Activated CD4-positive, alpha-beta memory T cell treated with anti-CD3 and anti-CD28 coated beads, Interleukin-2, amount 10 ng/mL, durations not matched to agents 7 days and 5 days (primary cell): ENCODE measurements around the gene IL5RA. TPM values are rescaled to one million over a fixed set of nuclear protein-coding genes. Genes with fewer than 3 reads are reported as not detected.

ENCODE experiments used
- CTCF ChIA-PET: fragments of 350-600 bp; sonication (Branson Sonifier 250); formaldehyde crosslinking; loops from one replicate; lab custom pipeline; 2021; ENCODE audit warnings: antibody characterized with exemption, inconsistent platforms; lab: Charles Lee
- POLR2A ChIA-PET: fragments of 350-600 bp; sonication (Branson Sonifier 250); formaldehyde crosslinking; loops from one replicate; lab custom pipeline; 2021; ENCODE audit warnings: antibody characterized with exemption; lab: Charles Lee
- DNase-seq: peaks from one replicate; pipeline ENCODE4 v3.0.0-alpha.2; 2020
- H3K27ac Mint-ChIP-seq: one replicate; pipeline ENCODE4 v1.8.0; 2021; ENCODE audit warnings: mild to moderate bottlenecking, mixed read lengths
- H3K27me3 Mint-ChIP-seq: one replicate; pipeline ENCODE4 v1.8.0; 2021; ENCODE audit warnings: mixed read lengths
- H3K36me3 Mint-ChIP-seq: one replicate; pipeline ENCODE4 v1.8.0; 2021; ENCODE audit warnings: low read depth, mixed read lengths
- H3K4me1 Mint-ChIP-seq: one replicate; pipeline ENCODE4 v1.8.0; 2021; ENCODE audit warnings: mixed read lengths
- H3K4me3 Mint-ChIP-seq: one replicate; pipeline ENCODE4 v1.8.0; 2021; ENCODE audit warnings: mild to moderate bottlenecking, mixed read lengths
- H3K9me3 Mint-ChIP-seq: one replicate; pipeline ENCODE4 v1.8.0; 2021; ENCODE audit warnings: mixed read lengths
- total RNA-seq, 2 experiments: library from RNA; stranded (reverse); gene quantifications; one replicate each; pipeline ENCODE4 v1.2.3, GENCODE V29; 2021

The IL5RA gene, protein sequence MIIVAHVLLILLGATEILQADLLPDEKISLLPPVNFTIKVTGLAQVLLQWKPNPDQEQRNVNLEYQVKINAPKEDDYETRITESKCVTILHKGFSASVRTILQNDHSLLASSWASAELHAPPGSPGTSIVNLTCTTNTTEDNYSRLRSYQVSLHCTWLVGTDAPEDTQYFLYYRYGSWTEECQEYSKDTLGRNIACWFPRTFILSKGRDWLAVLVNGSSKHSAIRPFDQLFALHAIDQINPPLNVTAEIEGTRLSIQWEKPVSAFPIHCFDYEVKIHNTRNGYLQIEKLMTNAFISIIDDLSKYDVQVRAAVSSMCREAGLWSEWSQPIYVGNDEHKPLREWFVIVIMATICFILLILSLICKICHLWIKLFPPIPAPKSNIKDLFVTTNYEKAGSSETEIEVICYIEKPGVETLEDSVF
- total RNA-seq, result not detected

- DNase-seq, result no peak
- H3K4me3 Mint-ChIP-seq, result no peak within 1 kb of the TSS
- peaks cover 2% of the 10 kb centered on the region for H3K27me3 Mint-ChIP-seq
Measured at GRCh38 chr3:3110299-3110630, at the start of gene IL5RA. IL5RA (minus strand) TSS chr3:3110374; CDS start chr3:3104984, 5,390 bp downstream.

GRCh38 chr3:3157484-3157883, 47.3 kb upstream of the IL5RA start:
- Mint-ChIP-seq H3K4me3 (no peak overlapping the region), H3K36me3 (peaks cover 74% of the 10 kb centered on the region), H3K27me3 (no peaks in the 10 kb centered on the region), H3K27ac (no peak overlapping the region), H3K4me1 (no peaks in the 10 kb centered on the region), H3K9me3 (no peaks in the 10 kb centered on the region)
- ChIA-PET POLR2A (interaction anchor here (0.9 to 1.0 kb wide), 3 partner anchors 15 to 35 kb away, joined by 3 read pairs; no protein-coding TSS in a partner anchor), CTCF (interaction anchor here (1.0 to 2.9 kb wide), 2 partner anchors 13 to 43 kb away, joined by 3 to 11 read pairs; no protein-coding TSS in a partner anchor)
- DNase-seq, result no peak

More at GRCh38 chr3:3110299-3110630, at the start of gene IL5RA:
- no peaks in the 10 kb centered on the region for H3K36me3 Mint-ChIP-seq
- ChIA-PET CTCF (no interaction called here), POLR2A (interaction anchor here (1.9 kb wide), 1 partner anchor 17 kb away, joined by 7 read pairs; the partner anchor contains the start of gene TRNT1)
- peaks cover 14% of the 10 kb centered on the region for H3K4me1 Mint-ChIP-seq
- H3K9me3 Mint-ChIP-seq, result no peaks in the 10 kb centered on the region
- peak within 1 kb of the TSS; percentile 26 for H3K27ac Mint-ChIP-seq

GRCh38 chr3:3154879-3155610, 44.9 kb upstream of the IL5RA start:
- H3K27me3 Mint-ChIP-seq, result no peaks in the 10 kb centered on the region
- no peaks in the 10 kb centered on the region for H3K9me3 Mint-ChIP-seq
- H3K4me3 Mint-ChIP-seq, result no peak overlapping the region
- H3K27ac Mint-ChIP-seq, result peak overlapping the region; percentile 5
- CTCF ChIA-PET, result interaction anchor here (1.3 kb wide), 1 partner anchor 18 kb away, joined by 6 read pairs; no protein-coding TSS in a partner anchor
- no peak for DNase-seq
- peaks cover 3% of the 10 kb centered on the region for H3K4me1 Mint-ChIP-seq
- POLR2A ChIA-PET, result no interaction called here
- H3K36me3 Mint-ChIP-seq, result peaks cover 82% of the 10 kb centered on the region

DNA sequence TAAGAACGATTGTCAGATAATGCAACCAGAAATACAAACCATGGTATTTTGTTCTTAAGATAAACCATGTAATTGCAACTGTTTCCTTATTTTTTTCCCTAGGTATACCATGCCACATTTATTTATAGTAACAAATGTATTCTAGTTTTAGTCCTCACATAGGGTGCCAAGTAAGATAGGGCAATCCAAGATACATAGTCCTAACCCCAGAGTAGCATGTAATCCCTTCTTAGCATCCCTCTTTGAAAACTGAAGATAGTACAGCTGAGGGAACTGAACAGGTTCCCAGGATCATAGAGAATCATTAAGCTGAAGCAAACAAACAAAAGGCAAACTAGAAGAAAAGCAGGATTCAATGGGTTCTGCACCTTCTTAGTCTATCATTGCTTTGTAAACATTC, 41.3 kb upstream of the IL5RA start:
- H3K4me1 Mint-ChIP-seq, result peaks cover 6% of the 10 kb centered on the region
- POLR2A ChIA-PET, result interaction anchor here (1.2 to 2.2 kb wide), 4 partner anchors 13 to 21 kb away, joined by 3 to 7 read pairs (median 4); no protein-coding TSS in a partner anchor
- no peak overlapping the region for H3K4me3 Mint-ChIP-seq
- no peaks in the 10 kb centered on the region for H3K27me3 Mint-ChIP-seq
- DNase-seq, result no peak
- peaks cover 77% of the 10 kb centered on the region for H3K36me3 Mint-ChIP-seq
- CTCF ChIA-PET, result interaction anchor here (0.7 kb wide), 1 partner anchor 18 kb away, joined by 3 read pairs; no protein-coding TSS in a partner anchor
- H3K9me3 Mint-ChIP-seq, result no peaks in the 10 kb centered on the region
- H3K27ac Mint-ChIP-seq, result no peak overlapping the region

DNA sequence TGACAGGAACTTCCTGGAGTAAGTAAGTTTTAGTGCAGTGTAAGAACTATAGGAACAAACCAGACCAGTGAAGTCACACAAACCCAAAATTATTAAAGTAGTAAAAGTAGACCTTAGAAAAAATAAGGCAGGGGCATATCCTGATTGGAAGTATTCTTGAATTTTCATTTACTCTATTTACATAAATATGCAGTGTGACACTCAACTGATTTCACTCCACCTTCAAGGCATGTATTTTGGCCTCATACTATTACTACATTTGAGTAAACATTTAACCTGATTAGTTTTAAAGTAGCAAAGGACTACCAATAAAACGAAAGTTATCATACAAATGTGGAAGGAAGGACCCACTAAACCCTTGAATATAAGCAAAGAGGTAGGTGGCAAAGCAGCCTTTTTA, 39.4 kb upstream of the IL5RA start:
- CTCF ChIA-PET, result interaction anchor here (1.0 kb wide), 1 partner anchor 21 kb away, joined by 3 read pairs; no protein-coding TSS in a partner anchor
- peaks cover 78% of the 10 kb centered on the region for H3K36me3 Mint-ChIP-seq

GRCh38 chr3:3145831-3146230, 35.7 kb upstream of the IL5RA start:
- H3K9me3 Mint-ChIP-seq, result no peaks in the 10 kb centered on the region
- peaks cover 77% of the 10 kb centered on the region for H3K36me3 Mint-ChIP-seq
- H3K27ac Mint-ChIP-seq, result no peak overlapping the region
- H3K4me3 Mint-ChIP-seq, result no peak overlapping the region
- POLR2A ChIA-PET, result no interaction called here
- no peaks in the 10 kb centered on the region for H3K27me3 Mint-ChIP-seq
- CTCF ChIA-PET, result no interaction called here
- no peak for DNase-seq
- peaks cover 12% of the 10 kb centered on the region for H3K4me1 Mint-ChIP-seq

More for the DNA sequence above, 39.4 kb upstream of the IL5RA start:
- no peaks in the 10 kb centered on the region for H3K9me3 Mint-ChIP-seq
- H3K27me3 Mint-ChIP-seq, result no peaks in the 10 kb centered on the region
- no peak for DNase-seq
- no peak overlapping the region for H3K4me3 Mint-ChIP-seq
- H3K4me1 Mint-ChIP-seq, result peaks cover 6% of the 10 kb centered on the region
- H3K27ac Mint-ChIP-seq, result no peak overlapping the region
- POLR2A ChIA-PET, result no interaction called here

DNA sequence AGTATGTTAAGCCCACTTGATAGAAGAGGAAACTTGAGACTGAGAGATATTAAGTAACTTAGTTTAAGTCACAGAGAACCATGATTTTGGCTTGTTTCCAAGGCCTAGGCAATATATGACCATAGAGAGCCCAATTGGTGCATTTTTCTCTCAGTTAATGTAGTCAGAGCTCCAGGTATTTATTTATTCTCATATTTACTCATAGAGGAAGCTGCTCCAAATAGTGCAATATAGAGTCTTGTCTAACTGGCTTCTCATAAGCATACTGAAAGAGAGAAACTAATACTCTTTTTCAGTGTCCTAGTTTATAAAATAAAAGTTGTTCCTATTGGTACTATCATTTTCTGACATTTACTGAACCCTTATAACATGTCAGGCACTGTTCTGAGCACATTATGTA, 31.8 kb upstream of the IL5RA start:
- ChIA-PET POLR2A (interaction anchor here (1.3 kb wide), 1 partner anchor 12 kb away, joined by 4 read pairs; no protein-coding TSS in a partner anchor), CTCF (interaction anchor here (1.1 kb wide), 1 partner anchor 9 kb away, joined by 3 read pairs; no protein-coding TSS in a partner anchor)

DNA sequence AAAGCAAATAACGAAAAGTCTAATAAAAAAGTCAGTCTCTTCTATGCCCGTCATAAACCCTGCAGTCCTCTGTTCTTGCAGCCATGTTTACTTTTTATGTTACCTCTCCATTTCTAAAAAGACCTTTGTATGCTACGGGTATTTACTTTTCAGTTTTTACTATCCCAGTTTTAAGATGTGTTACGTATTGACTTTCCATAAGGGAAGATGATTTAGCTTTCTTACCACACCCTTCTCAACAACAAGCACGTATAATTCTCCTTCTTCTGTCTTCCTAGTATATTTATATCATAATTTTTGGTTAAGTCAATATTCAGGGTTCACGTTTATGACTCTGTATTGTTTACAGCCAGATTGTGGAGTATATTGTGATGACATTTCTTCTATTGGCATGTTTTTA, 27.4 kb upstream of the IL5RA start:
- CTCF ChIA-PET, result no interaction called here
- Mint-ChIP-seq H3K4me3 (no peak overlapping the region), H3K4me1 (peaks cover 48% of the 10 kb centered on the region), H3K27me3 (no peaks in the 10 kb centered on the region), H3K9me3 (no peaks in the 10 kb centered on the region), H3K27ac (no peak overlapping the region), H3K36me3 (peaks cover 84% of the 10 kb centered on the region)
- no peak for DNase-seq
- POLR2A ChIA-PET, result interaction anchor here (1.0 kb wide), 1 partner anchor 15 kb away, joined by 4 read pairs; no protein-coding TSS in a partner anchor

More for the DNA sequence above, 31.8 kb upstream of the IL5RA start:
- DNase-seq, result no peak
- Mint-ChIP-seq H3K4me1 (peaks cover 17% of the 10 kb centered on the region), H3K4me3 (no peak overlapping the region), H3K27me3 (no peaks in the 10 kb centered on the region), H3K27ac (no peak overlapping the region), H3K9me3 (no peaks in the 10 kb centered on the region), H3K36me3 (peaks cover 84% of the 10 kb centered on the region)

GRCh38 chr3:3134750-3135448, 24.7 kb upstream of the IL5RA start:
- Mint-ChIP-seq H3K27ac (peak overlapping the region; percentile 5), H3K4me3 (no peak overlapping the region), H3K9me3 (no peaks in the 10 kb centered on the region), H3K27me3 (no peaks in the 10 kb centered on the region), H3K4me1 (peaks cover 44% of the 10 kb centered on the region), H3K36me3 (peaks cover 73% of the 10 kb centered on the region)
- CTCF ChIA-PET, result no interaction called here
- POLR2A ChIA-PET, result interaction anchor here (1.5 to 1.6 kb wide), 3 partner anchors 17 to 25 kb away, joined by 3 to 7 read pairs (median 4); no protein-coding TSS in a partner anchor
- DNase-seq, result no peak

DNA sequence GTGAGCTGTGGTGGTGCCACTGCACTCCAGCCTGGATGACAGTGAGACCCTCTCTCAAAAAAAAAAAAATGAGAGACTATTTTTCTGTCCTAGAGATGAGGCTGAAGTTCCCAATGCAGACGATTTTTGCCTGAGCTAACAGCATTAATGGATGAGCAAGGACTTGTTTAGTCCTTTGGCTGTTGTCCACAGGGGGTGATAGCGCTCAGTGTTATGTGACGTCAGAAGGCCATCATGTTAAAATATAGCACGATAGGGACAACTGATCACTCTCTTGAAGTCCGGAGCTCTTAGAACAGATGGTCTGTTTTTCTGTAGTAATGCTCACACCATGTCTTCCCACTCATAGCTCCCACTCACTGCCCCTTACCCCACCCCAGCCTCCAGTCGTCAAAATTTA, 23.3 kb upstream of the IL5RA start:
- Mint-ChIP-seq H3K9me3 (no peaks in the 10 kb centered on the region), H3K27ac (peak overlapping the region; percentile 47), H3K4me1 (peaks cover 51% of the 10 kb centered on the region), H3K4me3 (no peak overlapping the region), H3K27me3 (no peaks in the 10 kb centered on the region), H3K36me3 (peaks cover 72% of the 10 kb centered on the region)
- ChIA-PET POLR2A (interaction anchor here (1.5 to 1.6 kb wide), 2 partner anchors 18 to 25 kb away, joined by 3 to 7 read pairs; no protein-coding TSS in a partner anchor), CTCF (interaction anchor here (1.2 to 2.0 kb wide), 2 partner anchors 8 to 40 kb away, joined by 3 to 8 read pairs; no protein-coding TSS in a partner anchor)
- no peak for DNase-seq

- Mint-ChIP-seq H3K36me3 (peaks cover 50% of the 10 kb centered on the region), H3K27me3 (no peaks in the 10 kb centered on the region), H3K4me1 (peaks cover 53% of the 10 kb centered on the region), H3K4me3 (no peak overlapping the region), H3K9me3 (no peaks in the 10 kb centered on the region), H3K27ac (no peak overlapping the region)
- DNase-seq, result no peak
- CTCF ChIA-PET, result interaction anchor here (1.0 to 1.3 kb wide), 2 partner anchors 43 to 50 kb away, joined by 3 read pairs; partner anchors contain the start of gene CRBN
- POLR2A ChIA-PET, result interaction anchor here (0.7 to 1.3 kb wide), 5 partner anchors 12 to 49 kb away, joined by 3 to 4 read pairs (median 4); no protein-coding TSS in a partner anchor
Measured at GRCh38 chr3:3129579-3129978, 19.4 kb upstream of the IL5RA start.
